ENCODE data around the gene PDE6D. TPM values are rescaled to one million over a fixed set of nuclear protein-coding genes. Genes with fewer than 3 reads are reported as not detected.
A peak's percentile ranks its signal among the peaks of the same experiment; 100 is the strongest.

The PDE6D gene
- total and polyA plus RNA-seq, 2 of the 13 experiments (the other 11 are each of a cell fraction or from before 2014, with no cell fraction given), result 14.1 to 23.2 TPM

GRCh38 chr2:231819447-231820042 is 38.5 kb upstream of the PDE6D start (continued):
- TF ChIP-seq ZNF264 (CRISPR knock-in tag; IDR thresholded peaks at IDR 0.05), result no peak
- no peak for TF ChIP-seq ELF4 (CRISPR knock-in tag; IDR thresholded peaks at IDR 0.05; ENCODE audit: borderline replicate concordance)
- no peak for TF ChIP-seq KAT7 (CRISPR knock-in tag; IDR thresholded peaks at IDR 0.05; ENCODE audit: borderline replicate concordance)
- no peak for TF ChIP-seq MBNL3 (CRISPR knock-in tag; conservative IDR thresholded peaks at IDR 0.05)
- no peak for TF ChIP-seq SALL1 (CRISPR knock-in tag; IDR thresholded peaks at IDR 0.05)
- TF ChIP-seq MAFK (conservative IDR thresholded peaks at IDR 0.05 in 1 of 2, IDR thresholded peaks at IDR 0.05 in 1 of 2; ENCODE audit: low read length in 2 of 2), result no peak
- TF ChIP-seq NONO (IDR thresholded peaks at IDR 0.05), result no peak
- TF ChIP-seq NONO (CRISPR knock-in tag; conservative IDR thresholded peaks at IDR 0.05), result no peak

- H3K4me1 ChIP-seq (ENCODE audit: insufficient read depth, low read length), result 0 out of 2 replicates have a peak, but pooled peaks cover 5% of the 10 kb centered on the region
- no peak overlapping the region for H3K4me2 ChIP-seq (ENCODE audit: low read depth, low read length)
- no peak overlapping the region for H3K4me3 ChIP-seq (replicated peaks in 1 of 3; ENCODE audit: insufficient read depth in 1 of 3, low read depth in 2 of 3, low read length in 3 of 3)
- no peak overlapping the region for H2AFZ ChIP-seq (ENCODE audit: low read length)
- no TSS peak for BruUV-seq (replicated peaks)
- TF ChIP-seq ZBTB40 (IDR thresholded peaks at IDR 0.05), result no peak
- TF ChIP-seq ZBTB40 (CRISPR knock-in tag; IDR thresholded peaks at IDR 0.05), result no peak
- peak; percentile 73 for TF ChIP-seq TFAP4 (IDR thresholded peaks at IDR 0.05; ENCODE audit: borderline replicate concordance, low read depth)
- POLR2A ChIA-PET, result no interaction called here
- no peak overlapping the region for H3K27ac ChIP-seq (ENCODE audit: extremely low read length, insufficient read depth, low read length)
- in situ Hi-C loops (cut with HindIII; ENCODE audit: extremely low pct_ligation_motif_present, low pct_unique_long_range_greater_than_20kb) (loop anchor here (10.0 kb wide), 1 partner anchor 48 kb away; no protein-coding TSS in a partner anchor), intact Hi-C loops (cut with micrococcal nuclease; ENCODE audit: unreplicated experiment) (no loop called here)
- H4K20me1 ChIP-seq (ENCODE audit: insufficient read depth, low read length), result no peaks in the 10 kb centered on the region
- no peaks in the 10 kb centered on the region for H3K79me2 ChIP-seq (ENCODE audit: insufficient read depth, low read length)
- 70% methylated on average over 8 of the region's 8 CpGs for WGBS (ENCODE audit: low lambda C conversion rate)
- ATAC-seq (peak; percentile 50), FAIRE-seq (no peak), DNase-seq (ENCODE audit: low spot score) (no peak)
- no peak overlapping the region for H3K9ac ChIP-seq (ENCODE audit: insufficient read depth, low read depth, low read length)
- peaks cover 0 to 1% of the 10 kb centered on the region in 2 experiments; a peak in 1 of 5 replicates for H3K36me3 ChIP-seq (replicated peaks in 1 of 2; ENCODE audit: control insufficient read depth in 1 of 2, insufficient read depth in 2 of 2, low read length in 2 of 2)
- no peaks in the 10 kb centered on the region for H3K9me3 ChIP-seq (ENCODE audit: low read length)
- CTCF ChIA-PET (ENCODE audit: low intra/inter-chr PET ratio, low total read pairs), result no interaction called here
- H3K27me3 ChIP-seq (ENCODE audit: control insufficient read depth in 1 of 2, insufficient read depth in 2 of 2, low read length in 2 of 2), result 0 out of 5 replicates have a peak, but pooled peaks cover 0 to 2% of the 10 kb centered on the region in 2 experiments
Measured at GRCh38 chr2:231816327-231817026, 35.4 kb upstream of the PDE6D start.
